ENCODE results near the gene TMPRSS7. TPM values are rescaled to one million over a fixed set of nuclear protein-coding genes. Genes with fewer than 3 reads are reported as not detected.

TMPRSS7 gene
- polyA plus RNA-seq, 1 of the 3 experiments (the other 2 are of a cell fraction), result 0.02 TPM

GRCh38 chr3:112090887-112091586, 56.5 kb downstream of the TMPRSS7 start:
- H3K79me2 ChIP-seq (ENCODE audit: insufficient read depth), result peaks cover 64% of the 10 kb centered on the region
- no peak overlapping the region for H3K27ac ChIP-seq (ENCODE audit: low read depth in 2 of 2, low read length in 1 of 2)
- H2AFZ ChIP-seq (ENCODE audit: low read depth), result no peak overlapping the region
- CTCF ChIA-PET, result no interaction called here
- H3K9ac ChIP-seq, result no peak overlapping the region
- H3K4me1 ChIP-seq (ENCODE audit: control insufficient read depth in 1 of 2, insufficient read depth in 2 of 2, low read depth in 1 of 2, low read length in 1 of 2), result peaks cover 5% of the 10 kb centered on the region in 2 experiments; a peak in 2 of 4 replicates
- no peaks in the 10 kb centered on the region for H3K9me2 ChIP-seq
- H3K4me3 ChIP-seq (ENCODE audit: low read depth in 2 of 2, low read length in 1 of 2), result no peak overlapping the region
- H4K20me1 ChIP-seq (ENCODE audit: insufficient read depth), result no peaks in the 10 kb centered on the region
- POLR2A ChIA-PET, result no interaction called here
- H3K4me2 ChIP-seq, result no peak overlapping the region
- WGBS (ENCODE audit: low lambda C conversion rate), result 86% methylated on average over 6 of the region's 6 CpGs
- DNase-seq, result no peak
- peaks cover 0 to 13% of the 10 kb centered on the region in 2 experiments for H3K36me3 ChIP-seq (replicated peaks in 1 of 2; ENCODE audit: control insufficient read depth in 1 of 2, insufficient read depth in 2 of 2, low read length in 1 of 2)
- peaks cover 8% of the 10 kb centered on the region for H3F3A ChIP-seq (replicated peaks; ENCODE audit: insufficient read depth)
- H3K27me3 ChIP-seq (ENCODE audit: insufficient read depth), result no peaks in the 10 kb centered on the region
- H3K9me3 ChIP-seq, result no peaks in the 10 kb centered on the region
- TF ChIP-seq ELF1 (IDR thresholded peaks at IDR 0.05) (no peak), FOXM1 (IDR thresholded peaks at IDR 0.05; ENCODE audit: low read depth) (no peak), MAX (IDR thresholded peaks at IDR 0.05; ENCODE audit: low read depth) (no peak), FOSL2 (IDR thresholded peaks at IDR 0.05; ENCODE audit: borderline replicate concordance, low read depth) (no peak), ZBTB33 (IDR thresholded peaks at IDR 0.05; ENCODE audit: borderline replicate concordance, low read depth) (no peak), TCF12 (IDR thresholded peaks at IDR 0.05) (no peak), MEF2A (IDR thresholded peaks at IDR 0.05; ENCODE audit: borderline replicate concordance, low read depth) (no peak), IRF3 (IDR thresholded peaks at IDR 0.05; ENCODE audit: low read depth, low read length) (no peak), PBX3 (IDR thresholded peaks at IDR 0.05) (no peak), SMC3 (IDR thresholded peaks at IDR 0.05; ENCODE audit: low read depth, low read length) (no peak), MXI1 (IDR thresholded peaks at IDR 0.05; ENCODE audit: low read depth, low read length) (no peak), RXRA (IDR thresholded peaks at IDR 0.05; ENCODE audit: borderline replicate concordance, low read depth) (no peak), SIN3A (IDR thresholded peaks at IDR 0.05; ENCODE audit: borderline replicate concordance, low read depth, low read length) (no peak)

Data from SK-N-SH (cell line).